BLaER1 treated with 17β-estradiol and CSF1 and Interleukin-3, amounts not matched to agents 10 nM and 100 nM (cell line): ENCODE data around the gene PRAMEF25.
"Not testable (repeated sequence)": the region's sequence is repeated elsewhere in the genome, so short reads cannot be mapped to it uniquely, and the experiment has no call there.

Experiments used
- H3K27ac ChIP-seq, 11 experiments: shearing (Covaris generic); formaldehyde crosslinking; 2 replicates each; pipeline ENCODE4 v1.8.1; 2022
- H3K27me3 ChIP-seq, 11 experiments: shearing (Covaris generic); formaldehyde crosslinking; 2 replicates each; pipeline ENCODE4 v1.8.1; 2022
- H3K36me3 ChIP-seq, 11 experiments: shearing (Covaris generic); formaldehyde crosslinking; 2 replicates each; pipeline ENCODE4 v1.8.1; 2022
- H3K4me1 ChIP-seq, 10 experiments: shearing (Covaris generic); formaldehyde crosslinking; 2 replicates each; pipeline ENCODE4 v1.8.1; 2022
- H3K4me2 ChIP-seq, 11 experiments: shearing (Covaris generic); formaldehyde crosslinking; 2 replicates each; pipeline ENCODE4 v1.8.1; 2022
- H3K4me3 ChIP-seq, 10 experiments: shearing (Covaris generic); formaldehyde crosslinking; 2 replicates each; pipeline ENCODE4 v1.8.1; 2022
- H3K9ac ChIP-seq, 11 experiments: shearing (Covaris generic); formaldehyde crosslinking; 2 replicates each; pipeline ENCODE4 v1.8.1; 2022
- H3K9me3 ChIP-seq, 11 experiments: shearing (Covaris generic); formaldehyde crosslinking; replicated peaks in 1 of 11; 2 replicates each; pipeline ENCODE4 v1.8.1; 2022
- H4K20me1 ChIP-seq, 11 experiments: shearing (Covaris generic); formaldehyde crosslinking; 2 replicates each; pipeline ENCODE4 v1.8.1; 2022

Gene PRAMEF25

GRCh38 chr1:13070474-13070873 lies at the start of gene PRAMEF25:
Gene PRAMEF25 (plus strand): TSS chr1:13070774. CDS start chr1:13073694, 2,920 bp downstream.
- not testable (repeated sequence) for H4K20me1 ChIP-seq, H3K4me3 ChIP-seq, H3K27me3 ChIP-seq

GRCh38 chr1:13056475-13056874 lies 14.1 kb upstream of the PRAMEF25 start, which contains the start of gene PRAMEF27:
Gene PRAMEF27 (minus strand): TSS chr1:13056575. CDS start chr1:13053659, 2,916 bp downstream.
- H3K9me3 ChIP-seq, H3K9ac ChIP-seq, H4K20me1 ChIP-seq, H3K36me3 ChIP-seq, H3K4me3 ChIP-seq, H3K27ac ChIP-seq, H3K4me1 ChIP-seq, H3K27me3 ChIP-seq, H3K4me2 ChIP-seq: not testable (repeated sequence)

More at GRCh38 chr1:13070474-13070873, at the start of gene PRAMEF25:
- not testable (repeated sequence) for H3K36me3 ChIP-seq, H3K4me2 ChIP-seq, H3K27ac ChIP-seq, H3K9ac ChIP-seq, H3K9me3 ChIP-seq, H3K4me1 ChIP-seq

GRCh38 chr1:13116754-13117153 lies 46.2 kb downstream of the PRAMEF25 start, which contains the start of gene HNRNPCL2:
Gene HNRNPCL2 (minus strand): TSS chr1:13116854. CDS start chr1:13116400, 454 bp downstream.
- H3K4me1 ChIP-seq, H3K27me3 ChIP-seq, H3K27ac ChIP-seq, H3K4me2 ChIP-seq, H3K4me3 ChIP-seq, H4K20me1 ChIP-seq, H3K36me3 ChIP-seq, H3K9me3 ChIP-seq, H3K9ac ChIP-seq: not testable (repeated sequence)
